ENCODE measurements around the gene ANKS1B. TPM values are rescaled to one million over a fixed set of nuclear protein-coding genes. Genes with fewer than 3 reads are reported as not detected.

ANKS1B gene
- total RNA-seq, 1 experiment from 2014 or later = 0.54 TPM

- Histone ChIP-seq H3K27ac (ENCODE audit: low read depth, low read length) (no peak overlapping the region), H3K9ac (ENCODE audit: low read length) (no peak overlapping the region), H2AFZ (ENCODE audit: low read depth, low read length, poor library complexity, severe bottlenecking) (no peak overlapping the region), H3K36me3 (ENCODE audit: control insufficient read depth in 1 of 2, insufficient read depth in 2 of 2, low read length in 2 of 2) (no peaks in the 10 kb centered on the region), H3K4me1 (ENCODE audit: control insufficient read depth in 1 of 2, insufficient read depth in 2 of 2, low read length in 2 of 2) (no peaks in the 10 kb centered on the region), H3K79me2 (ENCODE audit: insufficient read depth, low read length) (no peaks in the 10 kb centered on the region), H3K9me2 (ENCODE audit: insufficient read depth) (no peaks in the 10 kb centered on the region), H3K4me2 (ENCODE audit: low read length) (no peak overlapping the region), H3K4me3 (replicated peaks in 1 of 2; ENCODE audit: low read depth in 1 of 2, low read length in 2 of 2) (no peak overlapping the region), H3K9me3 (ENCODE audit: control insufficient read depth in 1 of 2, insufficient read depth in 1 of 2, low read depth in 1 of 2, low read length in 2 of 2) (no peaks in the 10 kb centered on the region), H4K20me1 (ENCODE audit: insufficient read depth) (no peaks in the 10 kb centered on the region), H3K27me3 (ENCODE audit: insufficient read depth, low read length) (peaks cover 8% of the 10 kb centered on the region; the same call in 1 of the 2 replicates)
- ChIA-PET POLR2A (no interaction called here), CTCF (no interaction called here), RAD21 (ENCODE audit: low non-redundant PET in 1 of 2, low total read pairs in 2 of 2, uncharacterized antibody in 2 of 2, unreplicated experiment in 2 of 2) (no interaction called here)
- no TSS peak for BruUV-seq (replicated peaks)
- DNase-seq (ENCODE audit: low read depth, low spot score) (no peak), ATAC-seq (no peak)
- intact Hi-C loops (cut with micrococcal nuclease) = no loop called here
- TF ChIP-seq SRF (IDR thresholded peaks at IDR 0.05; ENCODE audit: low read depth) = no peak
- no peak for TF ChIP-seq POLR2A (IDR thresholded peaks at IDR 0.05; ENCODE audit: borderline replicate concordance, extremely low read depth, insufficient read depth, insufficient read length)
Observed at GRCh38 chr12:99600388-99600787, 384.3 kb downstream of the ANKS1B start.

GRCh38 chr12:99598785-99599184, 386.0 kb downstream of the ANKS1B start:
- Histone ChIP-seq H3K9ac (ENCODE audit: low read length) (no peak overlapping the region), H3K4me2 (ENCODE audit: low read length) (no peak overlapping the region), H3K36me3 (ENCODE audit: control insufficient read depth in 1 of 2, insufficient read depth in 2 of 2, low read length in 2 of 2) (no peaks in the 10 kb centered on the region), H3K4me3 (replicated peaks in 1 of 2; ENCODE audit: low read depth in 1 of 2, low read length in 2 of 2) (no peak overlapping the region), H3K27me3 (ENCODE audit: insufficient read depth, low read length) (peaks cover 8% of the 10 kb centered on the region; the same call in 1 of the 2 replicates), H2AFZ (ENCODE audit: low read depth, low read length, poor library complexity, severe bottlenecking) (no peak overlapping the region), H3K9me2 (ENCODE audit: insufficient read depth) (no peaks in the 10 kb centered on the region), H3K4me1 (ENCODE audit: control insufficient read depth in 1 of 2, insufficient read depth in 2 of 2, low read length in 2 of 2) (no peaks in the 10 kb centered on the region), H3K27ac (ENCODE audit: low read depth, low read length) (no peak overlapping the region), H3K79me2 (ENCODE audit: insufficient read depth, low read length) (no peaks in the 10 kb centered on the region), H3K9me3 (ENCODE audit: control insufficient read depth in 1 of 2, insufficient read depth in 1 of 2, low read depth in 1 of 2, low read length in 2 of 2) (no peaks in the 10 kb centered on the region), H4K20me1 (ENCODE audit: insufficient read depth) (no peaks in the 10 kb centered on the region)
- POLR2A ChIA-PET = no interaction called here
- no TSS peak for BruUV-seq (replicated peaks)
- CTCF ChIA-PET = no interaction called here
- DNase-seq (ENCODE audit: low read depth, low spot score) = no peak
- RAD21 ChIA-PET (ENCODE audit: low non-redundant PET in 1 of 2, low total read pairs in 2 of 2, uncharacterized antibody in 2 of 2, unreplicated experiment in 2 of 2) = no interaction called here
- no peak for ATAC-seq
- TF ChIP-seq SRF (IDR thresholded peaks at IDR 0.05; ENCODE audit: low read depth) (no peak), EGR1 (IDR thresholded peaks at IDR 0.05; ENCODE audit: low read depth) (no peak), TCF7L2 (IDR thresholded peaks at IDR 0.05; ENCODE audit: borderline replicate concordance, extremely low read depth, insufficient read depth, insufficient read length) (no peak), CTCF (IDR thresholded peaks at IDR 0.05 in 2 of 3, conservative IDR thresholded peaks at IDR 0.05 in 1 of 3; ENCODE audit: borderline replicate concordance in 1 of 3, insufficient read depth in 1 of 3, low read depth in 2 of 3, low read length in 2 of 3) (0 out of 6 replicates have a peak, but pooled peaks of 1 of the 3 experiments have one; percentile 3), ELF1 (IDR thresholded peaks at IDR 0.05; ENCODE audit: borderline replicate concordance, low read depth) (no peak)
- intact Hi-C loops (cut with micrococcal nuclease) = no loop called here

All from HCT116 (cell line).